Glutamatergic neuron (in vitro differentiated cells): Measurements from ENCODE around the gene CHST6. TPM values are rescaled to one million over a fixed set of nuclear protein-coding genes. Genes with fewer than 3 reads are reported as not detected.

Source experiments
- DNase-seq: peaks from one replicate; pipeline ENCODE4 v3.0.0; 2022
- H3K27ac Mint-ChIP-seq: one replicate; pipeline ENCODE4 v1.8.0; 2020; ENCODE audit warnings: mild to moderate bottlenecking, mixed read lengths, inconsistent platforms; ENCODE audit not compliant: unreplicated experiment
- H3K27me3 Mint-ChIP-seq: one replicate; pipeline ENCODE4 v1.8.0; 2020; ENCODE audit warnings: mild to moderate bottlenecking, moderate library complexity, mixed read lengths, inconsistent platforms; ENCODE audit not compliant: unreplicated experiment
- H3K36me3 Mint-ChIP-seq: one replicate; pipeline ENCODE4 v1.8.0; 2020; ENCODE audit warnings: mild to moderate bottlenecking, mixed read lengths, inconsistent platforms; ENCODE audit not compliant: unreplicated experiment
- H3K4me1 Mint-ChIP-seq: one replicate; pipeline ENCODE4 v1.8.0; 2020; ENCODE audit warnings: mild to moderate bottlenecking, low read depth, mixed read lengths, inconsistent platforms; ENCODE audit not compliant: unreplicated experiment
- H3K4me3 Mint-ChIP-seq: one replicate; pipeline ENCODE4 v1.8.0; 2020; ENCODE audit warnings: mild to moderate bottlenecking, mixed read lengths, inconsistent platforms; ENCODE audit not compliant: unreplicated experiment
- H3K9me3 Mint-ChIP-seq: one replicate; pipeline ENCODE4 v1.8.0; 2020; ENCODE audit warnings: mild to moderate bottlenecking, moderate library complexity, mixed read lengths, inconsistent platforms; ENCODE audit not compliant: unreplicated experiment
- CTCF ChIP-seq: fragments of 200-600 bp; sonication (generic); IDR thresholded peaks from one replicate; pipeline ENCODE4 v1.5.0; 2021; ENCODE audit not compliant: partially characterized antibody, unreplicated experiment
- total RNA-seq: library from RNA; stranded (reverse); fragmentation: NEBNext Ultra II Directional; extraction: Animal tissue kit (Norgen Biotek cat#: 25700); gene quantifications from one replicate; pipeline ENCODE4 v1.2.1, GENCODE V29; 2021; ENCODE audit not compliant: unreplicated experiment

Gene CHST6
- total RNA-seq, 1 donor from 2014 or later: 4.0 TPM

- H3K27ac Mint-ChIP-seq: no peak overlapping the region
- H3K27me3 Mint-ChIP-seq: no peaks in the 10 kb centered on the region
- no peaks in the 10 kb centered on the region for H3K36me3 Mint-ChIP-seq
- DNase-seq: no peak
- H3K4me1 Mint-ChIP-seq: peaks cover 16% of the 10 kb centered on the region
- no peaks in the 10 kb centered on the region for H3K9me3 Mint-ChIP-seq
- TF ChIP-seq CTCF: no peak
- no peak overlapping the region for H3K4me3 Mint-ChIP-seq
These were observed 71.5 kb downstream of the CHST6 start for GRCh38 chr16:75423723-75424104.

Other genes with a start within 250 kb of the CHST6 start
- gene BCAR1, start 243.8 kb downstream of the CHST6 start, total RNA-seq: 212 TPM
- 60.1 TPM for gene CFDP1, start 61.9 kb downstream of the CHST6 start, total RNA-seq
- 30.6 TPM for gene TMEM170A, start 30.8 kb downstream of the CHST6 start, total RNA-seq
- gene CHST5, start 40.7 kb upstream of the CHST6 start, total RNA-seq: 0.64 TPM
- gene TMEM231, start 60.8 kb upstream of the CHST6 start, total RNA-seq: 14.1 TPM
- 208 TPM for gene GABARAPL2, start 70.9 kb upstream of the CHST6 start, total RNA-seq
- gene ADAT1, start 127.8 kb upstream of the CHST6 start, total RNA-seq: 80.1 TPM
- 97.4 TPM for gene KARS1, start 152.2 kb upstream of the CHST6 start, total RNA-seq
- gene TERF2IP, start 152.3 kb upstream of the CHST6 start, total RNA-seq: 137 TPM
- gene CPHXL2, start 181.6 kb upstream of the CHST6 start, total RNA-seq: not detected
- gene DUXB, start 206.0 kb upstream of the CHST6 start, total RNA-seq: not detected
- not detected for gene CPHXL, start 231.0 kb upstream of the CHST6 start, total RNA-seq